Measurements from ENCODE around the gene CX3CR1. TPM values are rescaled to one million over a fixed set of nuclear protein-coding genes. Genes with fewer than 3 reads are reported as not detected.
A peak's percentile ranks its signal among the peaks of the same experiment; 100 is the strongest.

CX3CR1 gene
- total RNA-seq, 1 donor from 2014 or later, result 0.26 TPM

DNA sequence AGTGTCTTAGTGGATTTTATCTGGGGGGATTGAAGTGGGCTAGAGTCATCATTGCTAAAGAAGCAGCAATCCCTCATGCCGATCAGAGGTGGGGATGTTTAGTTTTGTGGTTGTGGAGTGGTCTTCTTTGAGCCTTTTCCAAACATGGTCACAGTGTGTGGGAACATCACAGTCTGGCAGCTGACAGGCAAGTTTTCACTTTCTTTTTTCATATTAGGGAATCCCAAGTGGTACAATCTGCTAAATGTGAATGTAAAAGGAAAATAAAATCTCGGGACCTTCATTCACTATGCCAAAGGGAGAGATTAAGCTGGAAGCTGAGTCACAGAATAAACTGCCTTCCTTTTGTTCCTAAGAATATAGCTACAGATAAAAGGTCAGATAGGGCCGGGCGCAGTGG, 10.4 kb upstream of the CX3CR1 start:
- H3K27ac Mint-ChIP-seq (ENCODE audit: unreplicated experiment), result no peak overlapping the region
- DNase-seq (ENCODE audit: low read depth, low spot score), result no peak
- H3K36me3 Mint-ChIP-seq (ENCODE audit: low read depth), result no peaks in the 10 kb centered on the region
- no peaks in the 10 kb centered on the region for H3K27me3 Mint-ChIP-seq (ENCODE audit: low read depth)
- TF ChIP-seq CTCF (conservative IDR thresholded peaks at IDR 0.05), result no peak
- H3K4me3 Mint-ChIP-seq, result no peak overlapping the region
- peaks cover 12% of the 10 kb centered on the region for H3K4me1 Mint-ChIP-seq
- H3K9me3 Mint-ChIP-seq, result no peaks in the 10 kb centered on the region

DNA sequence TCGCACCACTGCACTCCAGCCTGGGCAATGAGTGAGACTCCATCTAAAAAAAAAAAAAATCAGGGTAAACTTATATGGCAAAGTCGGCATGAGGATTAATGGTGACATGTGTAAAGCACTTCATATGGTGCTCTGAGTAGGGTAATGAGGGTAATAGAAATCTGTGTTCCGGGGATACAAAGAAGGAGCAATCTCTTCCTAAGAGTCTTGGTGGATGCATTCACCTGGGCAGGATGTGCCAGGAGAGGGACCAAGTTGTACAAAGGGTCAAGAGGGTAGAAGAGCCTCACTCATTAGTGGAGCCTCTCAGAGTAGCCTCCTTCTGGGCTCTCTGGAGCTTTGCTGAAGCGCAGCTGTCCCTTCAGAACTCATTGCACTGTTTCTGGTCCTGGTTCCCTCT, 9.3 kb upstream of the CX3CR1 start:
- Mint-ChIP-seq H3K4me3 (no peak overlapping the region), H3K4me1 (peaks cover 6% of the 10 kb centered on the region), H3K27ac (ENCODE audit: unreplicated experiment) (no peak overlapping the region), H3K27me3 (ENCODE audit: low read depth) (no peaks in the 10 kb centered on the region), H3K9me3 (no peaks in the 10 kb centered on the region), H3K36me3 (ENCODE audit: low read depth) (no peaks in the 10 kb centered on the region)
- TF ChIP-seq CTCF (conservative IDR thresholded peaks at IDR 0.05), result no peak
- DNase-seq (ENCODE audit: low read depth, low spot score), result no peak

- peak; percentile 90 for TF ChIP-seq CTCF (conservative IDR thresholded peaks at IDR 0.05)
- no peaks in the 10 kb centered on the region for H3K9me3 Mint-ChIP-seq
- peaks cover 6% of the 10 kb centered on the region for H3K4me1 Mint-ChIP-seq
- no peak overlapping the region for H3K4me3 Mint-ChIP-seq
- H3K27ac Mint-ChIP-seq (ENCODE audit: unreplicated experiment), result no peak overlapping the region
- no peaks in the 10 kb centered on the region for H3K36me3 Mint-ChIP-seq (ENCODE audit: low read depth)
- peak; percentile 66 for DNase-seq (ENCODE audit: low read depth, low spot score)
- no peaks in the 10 kb centered on the region for H3K27me3 Mint-ChIP-seq (ENCODE audit: low read depth)
Observed at GRCh38 chr3:39288300-39288808, 8.5 kb upstream of the CX3CR1 start.

- Mint-ChIP-seq H3K27ac (ENCODE audit: unreplicated experiment) (no peak overlapping the region), H3K4me1 (peaks cover 6% of the 10 kb centered on the region), H3K36me3 (ENCODE audit: low read depth) (no peaks in the 10 kb centered on the region), H3K4me3 (no peak overlapping the region), H3K9me3 (no peaks in the 10 kb centered on the region), H3K27me3 (ENCODE audit: low read depth) (no peaks in the 10 kb centered on the region)
- TF ChIP-seq CTCF (conservative IDR thresholded peaks at IDR 0.05), result no peak
- DNase-seq (ENCODE audit: low read depth, low spot score), result no peak
Observed at GRCh38 chr3:39287216-39288164, 7.7 kb upstream of the CX3CR1 start.

- no peaks in the 10 kb centered on the region for H3K27me3 Mint-ChIP-seq (ENCODE audit: low read depth)
- no peaks in the 10 kb centered on the region for H3K36me3 Mint-ChIP-seq (ENCODE audit: low read depth)
- H3K4me3 Mint-ChIP-seq, result no peak overlapping the region
- no peaks in the 10 kb centered on the region for H3K9me3 Mint-ChIP-seq
- H3K27ac Mint-ChIP-seq (ENCODE audit: unreplicated experiment), result no peak overlapping the region
- peaks cover 6% of the 10 kb centered on the region for H3K4me1 Mint-ChIP-seq
- TF ChIP-seq CTCF (conservative IDR thresholded peaks at IDR 0.05), result no peak
- no peak for DNase-seq (ENCODE audit: low read depth, low spot score)
Observed at GRCh38 chr3:39286771-39287170, 6.9 kb upstream of the CX3CR1 start.
